Activated CD4-positive, alpha-beta T cell treated with anti-CD3 and anti-CD28 coated beads for 24 hours (primary cell): ENCODE results near the gene GALNT1.

Experiments
- DNase-seq, 2 donors: peaks; one replicate each; pipeline ENCODE4 v3.0.0-alpha.2; 2020; ENCODE audit warnings: low read depth in 2 of 2

The GALNT1 gene

GRCh38 chr18:35756506-35757117 is 175.1 kb downstream of the GALNT1 start:
- DNase-seq = peak; percentile 34 to 48
